GM18505 (cell line): ENCODE data around the gene SCRN1.
A peak's percentile ranks its signal among the peaks of the same experiment; 100 is the strongest.

Experiments
- ATAC-seq: cut with Tn5 transposase; IDR thresholded peaks from one replicate; pipeline ENCODE4 v1.9.1; 2021; ENCODE audit not compliant: unreplicated experiment
- POLR2A ChIP-seq: IDR thresholded peaks from 4 replicates; pipeline ENCODE4 v1.6.1; 2011; ENCODE audit warnings: borderline replicate concordance; ENCODE audit not compliant: insufficient read depth, insufficient read length; ENCODE audit errors: extremely low read depth

SCRN1 gene

GRCh38 chr7:29995652-29996051 is 6.1 kb upstream of the SCRN1 start:
- ATAC-seq, result no peak
- no peak for TF ChIP-seq POLR2A

DNA sequence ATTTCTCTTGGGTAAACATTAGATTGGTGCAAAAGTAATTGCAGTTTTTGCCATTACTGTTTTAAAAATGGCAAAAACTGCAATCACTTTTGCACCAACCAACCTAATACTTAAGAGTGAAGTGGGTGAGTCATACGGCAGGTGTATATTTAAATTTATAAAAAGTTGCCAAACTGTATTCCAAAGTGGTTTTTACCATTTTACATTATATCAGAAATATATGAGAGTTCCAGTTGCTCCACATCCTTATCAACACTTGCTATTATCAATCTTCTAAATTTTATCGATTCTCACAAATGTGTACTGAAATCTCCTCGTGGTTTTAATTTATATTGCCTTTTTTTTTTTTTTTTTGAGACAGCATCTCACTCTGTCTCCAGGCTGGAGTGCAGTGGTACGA is 3.5 kb upstream of the SCRN1 start:
- no peak for ATAC-seq
- no peak for TF ChIP-seq POLR2A

GRCh38 chr7:29991937-29992336 is 2.3 kb upstream of the SCRN1 start:
- ATAC-seq, result no peak
- TF ChIP-seq POLR2A, result no peak

DNA sequence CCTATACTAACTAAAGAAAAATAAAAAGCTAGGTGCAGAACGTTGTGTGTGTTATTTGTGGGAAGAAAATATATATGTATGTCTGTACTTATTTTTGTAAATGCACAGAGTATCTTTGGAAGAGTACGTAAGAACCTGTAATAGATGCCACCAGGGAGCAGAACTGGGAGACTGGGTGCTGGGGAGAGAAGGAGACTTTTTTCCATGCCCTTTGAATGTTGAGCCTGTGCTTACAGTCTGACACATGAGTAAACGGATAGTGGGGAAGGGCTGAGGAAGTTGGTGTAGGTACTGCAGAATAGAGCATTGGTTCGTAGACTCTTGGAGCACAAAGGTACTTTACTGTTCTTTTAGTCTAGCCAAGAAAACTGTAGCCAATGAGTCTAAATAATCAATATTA is 1.3 kb upstream of the SCRN1 start:
- no peak for ATAC-seq
- no peak for TF ChIP-seq POLR2A

GRCh38 chr7:29988424-29989256 is 961 bp downstream of the SCRN1 start:
- no peak for TF ChIP-seq POLR2A
- peak; percentile 28 for ATAC-seq

- TF ChIP-seq POLR2A, result no peak
- no peak for ATAC-seq
Observed at GRCh38 chr7:29987811-29988317, 1.7 kb downstream of the SCRN1 start.

DNA sequence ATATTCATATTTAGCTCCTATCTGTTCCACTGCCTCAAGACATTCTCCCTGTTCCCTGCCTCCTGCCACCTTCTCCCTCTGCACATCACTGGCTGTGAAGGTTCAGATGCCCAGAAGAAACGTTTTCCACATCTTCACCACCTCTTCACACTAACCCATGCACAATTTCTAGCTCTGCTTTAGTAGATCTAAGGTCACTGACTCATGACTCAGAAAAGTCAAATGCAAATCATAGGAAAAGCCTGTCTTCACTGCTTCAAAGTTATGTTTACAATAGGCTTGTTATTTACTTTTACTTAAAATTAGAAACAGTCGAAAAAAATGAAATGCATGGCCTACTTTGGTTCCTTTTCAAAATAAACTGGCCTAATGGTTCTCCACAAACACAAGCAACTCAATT is 2.5 kb downstream of the SCRN1 start:
- TF ChIP-seq POLR2A, result peak; percentile 19
- no peak for ATAC-seq

DNA sequence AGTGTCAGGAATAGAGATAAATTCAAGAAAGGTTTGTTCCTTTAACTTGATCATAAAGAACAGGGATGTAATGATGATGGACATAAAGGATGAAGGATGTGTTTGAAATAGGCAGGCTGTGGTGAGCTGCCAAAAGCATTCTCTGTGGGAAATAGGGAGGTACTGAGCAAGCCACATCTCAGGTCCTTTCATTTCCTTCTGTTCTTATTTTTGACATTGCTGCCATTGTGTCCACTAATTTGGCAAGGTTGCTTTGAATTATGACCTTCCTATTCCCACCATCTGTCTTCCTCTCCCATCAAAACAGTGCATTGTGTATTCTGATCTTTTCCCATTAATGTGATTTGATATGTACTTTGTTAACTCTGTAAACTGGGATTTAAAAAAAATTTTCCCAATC is 9.4 kb downstream of the SCRN1 start:
- no peak for TF ChIP-seq POLR2A
- ATAC-seq, result no peak

DNA sequence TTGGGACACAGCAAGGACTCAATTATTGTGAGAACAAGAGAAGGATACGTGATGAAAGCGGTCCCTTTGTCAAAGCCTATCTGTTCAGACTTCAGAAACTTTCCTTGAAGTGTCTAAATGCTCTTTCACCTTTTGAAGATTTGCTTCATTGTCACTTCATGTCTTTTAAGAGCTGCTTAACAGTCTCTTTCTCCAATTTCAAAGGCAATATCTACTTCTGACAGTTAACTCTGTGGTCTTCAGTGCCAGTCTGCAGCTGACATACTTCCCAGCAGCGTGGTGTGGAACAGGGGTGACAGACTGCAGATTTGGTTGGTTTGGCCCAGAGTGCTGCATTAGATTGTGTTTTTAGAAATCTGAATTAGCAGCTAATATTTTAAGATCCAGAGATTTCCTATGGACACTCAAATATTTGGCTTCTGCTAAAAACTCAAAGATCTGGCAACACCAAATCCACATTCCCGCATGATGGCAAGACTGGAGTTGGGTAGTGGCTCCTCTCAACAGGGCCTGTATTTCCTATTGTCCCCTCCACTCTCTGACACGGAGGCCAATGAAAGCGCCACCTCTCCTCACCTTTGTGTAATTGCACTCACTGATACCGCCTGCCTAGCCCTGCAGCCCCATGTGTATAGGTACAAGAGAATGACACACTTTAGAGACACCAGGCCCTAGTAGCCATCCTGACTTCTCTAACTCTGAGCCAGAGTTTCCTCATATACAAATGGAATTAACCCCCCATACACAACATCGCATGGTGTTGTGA is 11.5 kb downstream of the SCRN1 start:
- ATAC-seq, result no peak
- no peak for TF ChIP-seq POLR2A

- no peak for ATAC-seq
- TF ChIP-seq POLR2A, result no peak
Observed at GRCh38 chr7:29976673-29977415, 12.8 kb downstream of the SCRN1 start.

- TF ChIP-seq POLR2A, result no peak
- ATAC-seq, result no peak
Observed at GRCh38 chr7:29976266-29976665, 13.3 kb downstream of the SCRN1 start.

DNA sequence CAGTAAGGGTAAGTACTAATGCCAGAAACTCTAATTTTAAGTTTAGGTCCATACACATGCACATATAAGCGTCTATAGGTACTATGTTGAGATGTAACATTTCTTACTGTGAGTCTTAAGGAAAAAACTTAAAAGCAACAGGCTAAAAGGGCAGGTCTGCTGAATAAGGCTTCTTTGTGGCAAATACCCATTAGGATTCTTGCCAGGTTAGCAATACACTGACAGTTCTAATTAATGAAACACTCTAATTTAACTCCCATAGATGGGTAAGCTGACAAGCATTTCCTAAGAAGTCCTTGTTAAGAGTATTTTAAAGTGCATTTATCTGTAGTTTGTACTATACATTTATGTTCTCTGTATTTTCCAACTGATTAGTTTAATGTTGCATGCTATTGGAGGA is 14.0 kb downstream of the SCRN1 start:
- no peak for TF ChIP-seq POLR2A
- no peak for ATAC-seq

GRCh38 chr7:29974286-29974685 is 15.3 kb downstream of the SCRN1 start:
- TF ChIP-seq POLR2A, result no peak
- no peak for ATAC-seq
